Natural killer cell (primary cell): Measurements from ENCODE around the gene CEP44. TPM values are rescaled to one million over a fixed set of nuclear protein-coding genes. Genes with fewer than 3 reads are reported as not detected.

Experiments
- ATAC-seq, 3 donors: fragments of 150-1000 bp in 2 of 3; fragments of 200-7000 bp in 1 of 3; cut with Tn5 transposase; 1 replicate in 1 of 3; 2 replicates in 2 of 3; pipeline ENCODE4 v1.10.0; 2021; ENCODE audit warnings: mild to moderate bottlenecking in 2 of 3, moderate library complexity in 2 of 3
- DNase-seq, 2 donors: peaks; one replicate each; pipeline versions ENCODE4 v3.0.0 to v3.0.0-alpha.2; 2013 to 2021; ENCODE audit warnings: mixed read lengths in 1 of 2
- H3K27ac ChIP-seq: one replicate; pipeline ENCODE4 v1.5.1; 2013; ENCODE audit warnings: mild to moderate bottlenecking, low read length
- H3K27me3 ChIP-seq: one replicate; pipeline ENCODE4 v1.6.1; 2013; ENCODE audit warnings: low read length; ENCODE audit not compliant: control insufficient read depth, insufficient read depth
- H3K36me3 ChIP-seq: one replicate; pipeline ENCODE4 v1.6.1; 2013; ENCODE audit warnings: low read length; ENCODE audit not compliant: control insufficient read depth, insufficient read depth
- H3K4me1 ChIP-seq: one replicate; pipeline ENCODE4 v1.6.1; 2013; ENCODE audit warnings: low read length; ENCODE audit not compliant: control insufficient read depth, insufficient read depth
- H3K4me3 ChIP-seq: one replicate; pipeline ENCODE4 v1.5.1; 2013; ENCODE audit warnings: low read length
- H3K9me3 ChIP-seq: one replicate; pipeline ENCODE4 v1.6.1; 2013; ENCODE audit warnings: low read length; ENCODE audit not compliant: control insufficient read depth, insufficient read depth
- H3K27ac Mint-ChIP-seq, 2 donors: one replicate each; pipeline ENCODE4 v1.8.0; 2022; ENCODE audit warnings: mild to moderate bottlenecking in 2 of 2, mixed read lengths in 2 of 2, moderate library complexity in 1 of 2
- H3K27me3 Mint-ChIP-seq, 2 donors: one replicate each; pipeline ENCODE4 v1.8.0; 2022; ENCODE audit warnings: low read depth in 2 of 2, mixed read lengths in 2 of 2
- H3K36me3 Mint-ChIP-seq: one replicate; pipeline ENCODE4 v1.8.0; 2022; ENCODE audit warnings: mixed read lengths
- H3K4me1 Mint-ChIP-seq, 2 donors: one replicate each; pipeline ENCODE4 v1.8.0; 2022; ENCODE audit warnings: mixed read lengths in 2 of 2
- H3K4me3 Mint-ChIP-seq: one replicate; pipeline ENCODE4 v1.8.0; 2022; ENCODE audit warnings: mild to moderate bottlenecking, moderate library complexity, mixed read lengths
- H3K9me3 Mint-ChIP-seq, 2 donors: one replicate each; pipeline ENCODE4 v1.8.0; 2022; ENCODE audit warnings: mixed read lengths in 2 of 2
- CTCF ChIP-seq: fragments of 200-600 bp; IDR thresholded peaks from one replicate; pipeline ENCODE4 v1.8.0; 2022; ENCODE audit warnings: antibody characterized with exemption
- WGBS: methylation state at CpG from one replicate; pipeline ENCODE4 v1.1.7; 2013; ENCODE audit warnings: missing lambda C conversion rate; ENCODE audit not compliant: insufficient coverage; 5-methylcytosine and 5-hydroxymethylcytosine counted together
- intact Hi-C: fragments of 100-400 bp; cut with micrococcal nuclease; formaldehyde crosslinking; loops from one replicate; pipeline ENCODE4 v1.14.2; 2022
- total RNA-seq, 4 donors: library from RNA; stranded (reverse); fragments of 120-200 nt in 1 of 4; gene quantifications; one replicate each; pipeline versions ENCODE4 v1.2.3 to v1.2.4, GENCODE V29; 2013 to 2022

The CEP44 gene
- total RNA-seq, 3 donors from 2014 or later (not counting 1 experiment from before 2014, with no cell fraction given): 21.7 to 25.2 (median 23.4) TPM

- Histone ChIP-seq H3K27me3 (no peaks in the 10 kb centered on the region), H3K27ac (no peak overlapping the region), H3K9me3 (no peaks in the 10 kb centered on the region), H3K36me3 (no peaks in the 10 kb centered on the region), H3K4me1 (no peaks in the 10 kb centered on the region), H3K4me3 (no peak overlapping the region)
- WGBS: 88% methylated on average over 3 of the region's 3 CpGs
- ATAC-seq (no peak), DNase-seq (no peak)
- intact Hi-C loops: no loop called here
- Mint-ChIP-seq H3K4me3 (no peak overlapping the region), H3K4me1 (no peaks in the 10 kb centered on the region), H3K36me3 (no peaks in the 10 kb centered on the region), H3K27me3 (no peaks in the 10 kb centered on the region), H3K27ac (no peak overlapping the region), H3K9me3 (no peaks in the 10 kb centered on the region)
- TF ChIP-seq CTCF: no peak
Observed at GRCh38 chr4:174334628-174335027, 50.9 kb downstream of the CEP44 start.

- peaks cover 0 to 9% of the 10 kb centered on the region in 2 donors for H3K27me3 Mint-ChIP-seq
- no peaks in the 10 kb centered on the region for H3K4me1 Mint-ChIP-seq
- H3K27ac Mint-ChIP-seq: no peak overlapping the region
- H3K4me3 Mint-ChIP-seq: no peak overlapping the region
- no peak for ATAC-seq
- Histone ChIP-seq H3K4me1 (no peaks in the 10 kb centered on the region), H3K36me3 (no peaks in the 10 kb centered on the region), H3K9me3 (no peaks in the 10 kb centered on the region), H3K27ac (no peak overlapping the region), H3K4me3 (no peak overlapping the region), H3K27me3 (no peaks in the 10 kb centered on the region)
- TF ChIP-seq CTCF: no peak
- intact Hi-C loops: no loop called here
- H3K36me3 Mint-ChIP-seq: no peaks in the 10 kb centered on the region
- no CpG with 5 or more reads among the region's 2 CpGs for WGBS
- H3K9me3 Mint-ChIP-seq: peaks cover 0 to 3% of the 10 kb centered on the region in 2 donors
- no peak for DNase-seq
Observed at GRCh38 chr4:174340714-174341113, 57.0 kb downstream of the CEP44 start.

GRCh38 chr4:174349156-174349555, 65.4 kb downstream of the CEP44 start:
- ATAC-seq (no peak), DNase-seq (no peak)
- peaks cover 6% of the 10 kb centered on the region for H3K9me3 ChIP-seq
- H3K27me3 Mint-ChIP-seq: peaks cover 25 to 34% of the 10 kb centered on the region in 2 donors
- no peak overlapping the region for H3K4me3 ChIP-seq
- no peak overlapping the region for H3K27ac ChIP-seq
- no peak overlapping the region for H3K4me3 Mint-ChIP-seq
- H3K36me3 ChIP-seq: no peaks in the 10 kb centered on the region
- no peak overlapping the region for H3K27ac Mint-ChIP-seq
- no peaks in the 10 kb centered on the region for H3K27me3 ChIP-seq
- peaks cover 2 to 3% of the 10 kb centered on the region in 2 donors for H3K9me3 Mint-ChIP-seq
- peaks cover 17% of the 10 kb centered on the region for H3K36me3 Mint-ChIP-seq
- WGBS: 100% methylated on average over 1 of the region's 1 CpG
- intact Hi-C loops: no loop called here
- no peaks in the 10 kb centered on the region for H3K4me1 ChIP-seq
- H3K4me1 Mint-ChIP-seq: no peaks in the 10 kb centered on the region
- no peak for TF ChIP-seq CTCF

GRCh38 chr4:174352061-174352819, 68.5 kb downstream of the CEP44 start:
- Mint-ChIP-seq H3K27ac (no peak overlapping the region), H3K4me1 (no peaks in the 10 kb centered on the region), H3K27me3 (peaks cover 17 to 30% of the 10 kb centered on the region in 2 donors), H3K4me3 (no peak overlapping the region), H3K9me3 (peaks cover 0 to under 1% of the 10 kb centered on the region in 2 donors), H3K36me3 (peaks cover 17% of the 10 kb centered on the region)
- Histone ChIP-seq H3K27me3 (no peaks in the 10 kb centered on the region), H3K9me3 (peaks cover 6% of the 10 kb centered on the region), H3K4me3 (no peak overlapping the region), H3K4me1 (no peaks in the 10 kb centered on the region), H3K36me3 (no peaks in the 10 kb centered on the region), H3K27ac (no peak overlapping the region)
- intact Hi-C loops: no loop called here
- 25% methylated on average over 4 of the region's 5 CpGs for WGBS
- TF ChIP-seq CTCF: no peak
- no peak for ATAC-seq
- no peak for DNase-seq
